Measurements from ENCODE around the gene RBM28. TPM values are rescaled to one million over a fixed set of nuclear protein-coding genes. Genes with fewer than 3 reads are reported as not detected.

The RBM28 gene
- total and polyA plus RNA-seq, 2 of the 8 experiments (the other 6 are each of a cell fraction or from before 2014, with no cell fraction given) = 12.8 to 65.3 TPM

DNA sequence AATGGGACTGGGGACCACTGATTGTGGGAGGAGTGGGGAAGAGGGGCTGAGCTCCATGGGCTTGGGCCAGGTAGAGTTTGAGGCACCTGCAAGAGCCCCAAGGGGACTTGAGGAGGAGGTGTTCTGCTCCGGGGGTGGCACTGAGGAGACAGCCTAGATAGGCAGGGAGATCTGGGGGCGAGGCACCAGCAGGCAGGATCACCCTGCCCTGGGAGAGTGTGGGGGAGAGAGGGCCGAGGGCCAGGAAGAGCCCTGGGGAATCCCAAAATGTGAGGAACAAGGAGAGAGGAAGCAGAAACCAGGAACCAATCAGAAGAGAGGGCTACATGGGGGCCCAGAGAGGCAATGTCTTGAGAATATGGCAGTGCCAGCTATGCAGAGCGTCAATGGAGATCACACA, 68.0 kb downstream of the RBM28 start (continued):
- TF ChIP-seq RNF2 (IDR thresholded peaks at IDR 0.05; ENCODE audit: borderline replicate concordance, low read depth, low read length, missing control alignments, poor library complexity, severe bottlenecking) (no peak), SP4 (IDR thresholded peaks at IDR 0.05; ENCODE audit: low read length) (no peak), MAFK (IDR thresholded peaks at IDR 0.05; ENCODE audit: low read depth, low read length) (no peak)
